HL-60 (cell line): ENCODE results near the gene SLC20A1.

Experiments
- DNase-seq, 2 experiments: peaks; one replicate each; pipeline ENCODE4 v3.0.0-alpha.2; 2010 to 2020; ENCODE audit warnings: low read depth in 1 of 2, low spot score in 1 of 2
- H3K27ac ChIP-seq: fragments of 250-450 bp; sonication (Bioruptor Pico); replicated peaks from 2 replicates; pipeline ENCODE4 v1.5.1; 2020; ENCODE audit warnings: mild to moderate bottlenecking, moderate library complexity
- H3K27me3 ChIP-seq: fragments of 250-450 bp; sonication (Bioruptor Pico); 2 replicates; pipeline ENCODE4 v1.5.1; 2021; ENCODE audit warnings: mild to moderate bottlenecking, moderate library complexity; ENCODE audit not compliant: insufficient read depth, poor library complexity, severe bottlenecking
- H3K4me3 ChIP-seq: replicated peaks from 2 replicates; pipeline ENCODE4 v1.5.1; 2011; ENCODE audit warnings: mild to moderate bottlenecking, control low read depth, low read length; ENCODE audit not compliant: insufficient read depth
- CTCF ChIP-seq: IDR thresholded peaks from one replicate; pipeline ENCODE4 v1.5.1; 2011; ENCODE audit warnings: low read length, control low read depth, inconsistent platforms; ENCODE audit not compliant: insufficient read depth
- GABPA ChIP-seq: IDR thresholded peaks from 2 replicates; pipeline ENCODE4 v1.6.1; 2012; ENCODE audit warnings: low read depth
- POLR2AphosphoS5 ChIP-seq: IDR thresholded peaks from 2 replicates; pipeline ENCODE4 v1.6.1; 2012; ENCODE audit warnings: low read depth
- SPI1 ChIP-seq: IDR thresholded peaks from 2 replicates; pipeline ENCODE4 v1.6.1; 2012; ENCODE audit warnings: low read depth, mild to moderate bottlenecking, borderline replicate concordance
- TF ChIP-seq, protein P1 (sequence below): IDR thresholded peaks from 2 replicates; pipeline ENCODE4 v1.6.1; 2012; ENCODE audit warnings: low read depth; ENCODE audit not compliant: insufficient replicate concordance

The SLC20A1 gene

GRCh38 chr2:112670252-112671022 lies 24.7 kb downstream of the SLC20A1 start:
- no peak overlapping the region for H3K4me3 ChIP-seq
- no peak for TF ChIP-seq GABPA
- no peaks in the 10 kb centered on the region for H3K27me3 ChIP-seq
- no peak overlapping the region for H3K27ac ChIP-seq
- no peak for DNase-seq

GRCh38 chr2:112671801-112672200 lies 26.1 kb downstream of the SLC20A1 start:
- TF ChIP-seq CTCF (no peak), SPI1 (no peak), GABPA (no peak), POLR2AphosphoS5 (no peak)
- TF ChIP-seq, protein P1, sequence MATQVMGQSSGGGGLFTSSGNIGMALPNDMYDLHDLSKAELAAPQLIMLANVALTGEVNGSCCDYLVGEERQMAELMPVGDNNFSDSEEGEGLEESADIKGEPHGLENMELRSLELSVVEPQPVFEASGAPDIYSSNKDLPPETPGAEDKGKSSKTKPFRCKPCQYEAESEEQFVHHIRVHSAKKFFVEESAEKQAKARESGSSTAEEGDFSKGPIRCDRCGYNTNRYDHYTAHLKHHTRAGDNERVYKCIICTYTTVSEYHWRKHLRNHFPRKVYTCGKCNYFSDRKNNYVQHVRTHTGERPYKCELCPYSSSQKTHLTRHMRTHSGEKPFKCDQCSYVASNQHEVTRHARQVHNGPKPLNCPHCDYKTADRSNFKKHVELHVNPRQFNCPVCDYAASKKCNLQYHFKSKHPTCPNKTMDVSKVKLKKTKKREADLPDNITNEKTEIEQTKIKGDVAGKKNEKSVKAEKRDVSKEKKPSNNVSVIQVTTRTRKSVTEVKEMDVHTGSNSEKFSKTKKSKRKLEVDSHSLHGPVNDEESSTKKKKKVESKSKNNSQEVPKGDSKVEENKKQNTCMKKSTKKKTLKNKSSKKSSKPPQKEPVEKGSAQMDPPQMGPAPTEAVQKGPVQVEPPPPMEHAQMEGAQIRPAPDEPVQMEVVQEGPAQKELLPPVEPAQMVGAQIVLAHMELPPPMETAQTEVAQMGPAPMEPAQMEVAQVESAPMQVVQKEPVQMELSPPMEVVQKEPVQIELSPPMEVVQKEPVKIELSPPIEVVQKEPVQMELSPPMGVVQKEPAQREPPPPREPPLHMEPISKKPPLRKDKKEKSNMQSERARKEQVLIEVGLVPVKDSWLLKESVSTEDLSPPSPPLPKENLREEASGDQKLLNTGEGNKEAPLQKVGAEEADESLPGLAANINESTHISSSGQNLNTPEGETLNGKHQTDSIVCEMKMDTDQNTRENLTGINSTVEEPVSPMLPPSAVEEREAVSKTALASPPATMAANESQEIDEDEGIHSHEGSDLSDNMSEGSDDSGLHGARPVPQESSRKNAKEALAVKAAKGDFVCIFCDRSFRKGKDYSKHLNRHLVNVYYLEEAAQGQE = no peak
- no peak for DNase-seq
- Histone ChIP-seq H3K4me3 (no peak overlapping the region), H3K27me3 (no peaks in the 10 kb centered on the region), H3K27ac (no peak overlapping the region)

DNA sequence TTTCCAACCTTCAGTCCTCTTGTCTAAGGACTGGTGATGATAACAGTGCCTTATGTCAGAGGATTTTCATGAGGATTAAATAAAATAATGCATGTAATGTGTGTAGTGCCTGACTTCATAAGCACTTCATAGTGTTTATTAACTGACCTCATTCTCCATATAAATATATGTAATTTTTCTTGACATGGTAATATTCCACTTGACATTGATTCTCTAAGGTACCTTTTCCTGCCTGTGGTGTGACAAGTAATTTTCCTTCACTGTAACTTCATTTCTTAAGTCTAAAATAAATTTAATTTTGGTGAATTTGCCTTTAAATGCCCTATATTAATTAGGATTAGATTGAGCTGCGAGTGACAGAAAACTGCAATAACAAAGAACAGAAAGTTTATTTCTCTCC lies 27.3 kb downstream of the SLC20A1 start:
- DNase-seq = no peak
- no peak for TF ChIP-seq CTCF
- TF ChIP-seq GABPA = no peak
- TF ChIP-seq SPI1 = no peak
- H3K27ac ChIP-seq = no peak overlapping the region
- no peak overlapping the region for H3K4me3 ChIP-seq
- H3K27me3 ChIP-seq = no peaks in the 10 kb centered on the region

DNA sequence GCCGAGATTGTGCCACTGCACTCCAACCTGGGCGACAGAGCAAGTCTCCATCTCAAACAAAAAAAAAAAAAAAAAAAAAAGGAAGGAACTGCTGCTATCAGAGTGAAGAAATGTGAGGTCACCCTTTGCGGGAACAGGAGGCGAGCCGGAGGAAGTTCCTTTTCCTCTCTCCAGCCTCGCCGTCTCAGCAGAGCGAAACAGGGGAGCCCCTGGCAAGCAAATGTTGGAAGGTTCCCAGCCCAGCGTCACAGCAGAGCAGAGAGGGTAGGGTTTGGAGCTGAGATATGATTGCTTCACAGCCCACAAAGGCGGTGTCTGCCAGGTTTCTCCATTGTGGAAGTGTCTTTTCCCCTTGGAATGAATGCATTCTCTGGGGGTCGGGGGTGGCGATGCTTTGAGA lies 28.5 kb downstream of the SLC20A1 start:
- H3K4me3 ChIP-seq = no peak overlapping the region
- H3K27me3 ChIP-seq = no peaks in the 10 kb centered on the region
- peak; percentile 93 to 99 for DNase-seq
- TF ChIP-seq POLR2AphosphoS5 = peak; percentile 60; the same call in 1 of the 2 replicates
- peak; percentile 92 for TF ChIP-seq SPI1
- TF ChIP-seq, protein P1 = peak; percentile 43
- TF ChIP-seq GABPA = peak; percentile 48
- no peak for TF ChIP-seq CTCF
- peak overlapping the region; percentile 45 for H3K27ac ChIP-seq
